ENCODE data around the gene MAN1A1.

DNA sequence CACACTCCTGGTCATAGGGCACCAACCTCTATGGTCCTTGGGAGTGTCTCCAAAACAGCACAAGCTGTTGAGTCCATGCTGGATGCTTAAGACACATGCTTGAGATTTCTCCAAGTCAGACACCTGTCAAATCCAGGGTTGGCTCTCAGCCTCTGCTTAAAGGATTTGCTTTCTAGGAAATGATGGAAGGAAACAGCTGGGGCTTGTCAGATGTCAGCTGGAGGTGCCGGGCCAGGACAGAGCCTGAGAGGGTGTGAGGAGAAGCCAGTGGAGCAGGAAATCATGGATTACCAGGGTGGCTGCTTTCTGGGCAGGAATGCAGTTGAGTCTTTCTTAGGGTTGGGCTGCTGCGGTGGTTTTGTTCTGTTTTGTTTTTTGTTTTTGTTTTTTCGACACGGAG is 188.1 kb downstream of the MAN1A1 start:
- TF ChIP-seq, protein P1, sequence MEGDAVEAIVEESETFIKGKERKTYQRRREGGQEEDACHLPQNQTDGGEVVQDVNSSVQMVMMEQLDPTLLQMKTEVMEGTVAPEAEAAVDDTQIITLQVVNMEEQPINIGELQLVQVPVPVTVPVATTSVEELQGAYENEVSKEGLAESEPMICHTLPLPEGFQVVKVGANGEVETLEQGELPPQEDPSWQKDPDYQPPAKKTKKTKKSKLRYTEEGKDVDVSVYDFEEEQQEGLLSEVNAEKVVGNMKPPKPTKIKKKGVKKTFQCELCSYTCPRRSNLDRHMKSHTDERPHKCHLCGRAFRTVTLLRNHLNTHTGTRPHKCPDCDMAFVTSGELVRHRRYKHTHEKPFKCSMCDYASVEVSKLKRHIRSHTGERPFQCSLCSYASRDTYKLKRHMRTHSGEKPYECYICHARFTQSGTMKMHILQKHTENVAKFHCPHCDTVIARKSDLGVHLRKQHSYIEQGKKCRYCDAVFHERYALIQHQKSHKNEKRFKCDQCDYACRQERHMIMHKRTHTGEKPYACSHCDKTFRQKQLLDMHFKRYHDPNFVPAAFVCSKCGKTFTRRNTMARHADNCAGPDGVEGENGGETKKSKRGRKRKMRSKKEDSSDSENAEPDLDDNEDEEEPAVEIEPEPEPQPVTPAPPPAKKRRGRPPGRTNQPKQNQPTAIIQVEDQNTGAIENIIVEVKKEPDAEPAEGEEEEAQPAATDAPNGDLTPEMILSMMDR (IDR thresholded peaks at IDR 0.05; ENCODE audit: poor library complexity): no peak
- TF ChIP-seq EZH2phosphoT487 (IDR thresholded peaks at IDR 0.05; ENCODE audit: low read depth, severe bottlenecking, unreplicated experiment) (no peak), EZH2 (IDR thresholded peaks at IDR 0.05; ENCODE audit: borderline replicate concordance) (no peak)

Data from hepatocyte (in vitro differentiated cells).